Large intestine (tissue), 3 donors: ENCODE measurements around the gene KAT6B. TPM values are rescaled to one million over a fixed set of nuclear protein-coding genes. Genes with fewer than 3 reads are reported as not detected.
"Not testable (repeated sequence)": the region's sequence is repeated elsewhere in the genome, so short reads cannot be mapped to it uniquely, and the experiment has no call there.

Source experiments
- DNase-seq, 2 donors: peaks; one replicate each; pipeline versions ENCODE4 v3.0.0 to v3.0.0-alpha.2; 2013
- H3K27ac ChIP-seq: one replicate; pipeline ENCODE4 v1.5.1; 2013; ENCODE audit warnings: low read length
- H3K27me3 ChIP-seq: 2 replicates; pipeline ENCODE4 v1.6.1; 2013; ENCODE audit warnings: low read length; ENCODE audit not compliant: control insufficient read depth, insufficient read depth
- H3K36me3 ChIP-seq: 2 replicates; pipeline ENCODE4 v1.6.1; 2013; ENCODE audit warnings: low read length; ENCODE audit not compliant: control insufficient read depth, insufficient read depth
- H3K4me1 ChIP-seq: one replicate; pipeline ENCODE4 v1.6.1; 2013; ENCODE audit warnings: low read length; ENCODE audit not compliant: control insufficient read depth, insufficient read depth
- H3K4me3 ChIP-seq: one replicate; pipeline ENCODE4 v1.5.1; 2013; ENCODE audit warnings: low read length
- H3K9me3 ChIP-seq: one replicate; pipeline ENCODE4 v1.6.1; 2013; ENCODE audit warnings: mild to moderate bottlenecking, low read depth, low read length, moderate library complexity; ENCODE audit not compliant: control insufficient read depth
- WGBS: methylation state at CpG from one replicate; pipeline ENCODE4 v1.1.5; 2013; ENCODE audit warnings: low lambda C conversion rate; ENCODE audit not compliant: insufficient coverage; 5-methylcytosine and 5-hydroxymethylcytosine counted together
- polyA plus RNA-seq: library from polyadenylated mRNA; unstranded; fragments of 120-200 nt; gene quantifications from one replicate; pipeline ENCODE4 v1.2.1, GENCODE V29; 2013

Gene KAT6B
- polyA plus RNA-seq, 1 donor, result 16.4 TPM

GRCh38 chr10:74916283-74916682, 89.9 kb downstream of the KAT6B start:
- no peak overlapping the region for H3K4me3 ChIP-seq
- WGBS, result no CpG with 5 or more reads among the region's 1 CpG
- no peaks in the 10 kb centered on the region for H3K4me1 ChIP-seq
- H3K9me3 ChIP-seq, result peaks cover 3% of the 10 kb centered on the region
- no peak overlapping the region for H3K27ac ChIP-seq
- DNase-seq, result no peak
- H3K27me3 ChIP-seq, result no peaks in the 10 kb centered on the region
- H3K36me3 ChIP-seq, result no peaks in the 10 kb centered on the region

GRCh38 chr10:74917481-74918077, 91.2 kb downstream of the KAT6B start:
- H3K27me3 ChIP-seq, result no peaks in the 10 kb centered on the region
- DNase-seq, result peak; percentile 37 to 69
- H3K36me3 ChIP-seq, result no peaks in the 10 kb centered on the region
- H3K4me3 ChIP-seq, result no peak overlapping the region
- no peaks in the 10 kb centered on the region for H3K4me1 ChIP-seq
- no peak overlapping the region for H3K27ac ChIP-seq
- peaks cover 3% of the 10 kb centered on the region for H3K9me3 ChIP-seq

GRCh38 chr10:74919671-74920070, 93.3 kb downstream of the KAT6B start:
- no peak for DNase-seq
- Histone ChIP-seq H3K36me3 (no peaks in the 10 kb centered on the region), H3K9me3 (peaks cover 3% of the 10 kb centered on the region), H3K27ac (no peak overlapping the region), H3K4me1 (no peaks in the 10 kb centered on the region), H3K27me3 (no peaks in the 10 kb centered on the region), H3K4me3 (no peak overlapping the region)

- H3K36me3 ChIP-seq, DNase-seq, H3K27me3 ChIP-seq, H3K9me3 ChIP-seq, H3K27ac ChIP-seq, H3K4me3 ChIP-seq, H3K4me1 ChIP-seq: not testable (repeated sequence)
- no CpG with 5 or more reads among the region's 5 CpGs for WGBS
These were observed 94.7 kb downstream of the KAT6B start for GRCh38 chr10:74921070-74921469.

GRCh38 chr10:74921744-74922143, 95.3 kb downstream of the KAT6B start:
- no peak for DNase-seq
- H3K27me3 ChIP-seq, result no peaks in the 10 kb centered on the region
- no peaks in the 10 kb centered on the region for H3K36me3 ChIP-seq
- peaks cover 3% of the 10 kb centered on the region for H3K9me3 ChIP-seq
- no peak overlapping the region for H3K27ac ChIP-seq
- H3K4me1 ChIP-seq, result no peaks in the 10 kb centered on the region
- no peak overlapping the region for H3K4me3 ChIP-seq
- no CpG with 5 or more reads among the region's 2 CpGs for WGBS

GRCh38 chr10:74922921-74923320, 96.5 kb downstream of the KAT6B start:
- H3K4me1 ChIP-seq, result no peaks in the 10 kb centered on the region
- WGBS, result 33% methylated on average over 1 of the region's 1 CpG
- H3K4me3 ChIP-seq, result no peak overlapping the region
- H3K9me3 ChIP-seq, result peaks cover 3% of the 10 kb centered on the region
- no peak overlapping the region for H3K27ac ChIP-seq
- H3K27me3 ChIP-seq, result no peaks in the 10 kb centered on the region
- H3K36me3 ChIP-seq, result no peaks in the 10 kb centered on the region
- DNase-seq, result no peak

GRCh38 chr10:74923556-74923955, 97.2 kb downstream of the KAT6B start:
- DNase-seq, result no peak
- no CpG with 5 or more reads among the region's 4 CpGs for WGBS

GRCh38 chr10:74924251-74924963, 98.0 kb downstream of the KAT6B start:
- no peaks in the 10 kb centered on the region for H3K36me3 ChIP-seq
- DNase-seq, result no peak
- H3K4me3 ChIP-seq, result no peak overlapping the region
- no peaks in the 10 kb centered on the region for H3K4me1 ChIP-seq
- no CpG with 5 or more reads among the region's 5 CpGs for WGBS
- H3K9me3 ChIP-seq, result peaks cover 1% of the 10 kb centered on the region
- H3K27ac ChIP-seq, result no peak overlapping the region
- no peaks in the 10 kb centered on the region for H3K27me3 ChIP-seq

More at GRCh38 chr10:74923556-74923955, 97.2 kb downstream of the KAT6B start:
- H3K36me3 ChIP-seq, result no peaks in the 10 kb centered on the region
- H3K4me1 ChIP-seq, result no peaks in the 10 kb centered on the region
- H3K9me3 ChIP-seq, result peaks cover 3% of the 10 kb centered on the region
- H3K27me3 ChIP-seq, result no peaks in the 10 kb centered on the region
- H3K27ac ChIP-seq, result no peak overlapping the region
- H3K4me3 ChIP-seq, result no peak overlapping the region

- H3K27ac ChIP-seq, result no peak overlapping the region
- H3K9me3 ChIP-seq, result no peaks in the 10 kb centered on the region
- no peaks in the 10 kb centered on the region for H3K36me3 ChIP-seq
- H3K4me3 ChIP-seq, result no peak overlapping the region
- H3K27me3 ChIP-seq, result no peaks in the 10 kb centered on the region
- no CpG with 5 or more reads among the region's 1 CpG for WGBS
- no peak for DNase-seq
- H3K4me1 ChIP-seq, result no peaks in the 10 kb centered on the region
These were observed 98.9 kb downstream of the KAT6B start for GRCh38 chr10:74925291-74925690.

GRCh38 chr10:74925708-74926107, 99.3 kb downstream of the KAT6B start:
- Histone ChIP-seq H3K36me3 (no peaks in the 10 kb centered on the region), H3K4me3 (no peak overlapping the region), H3K27me3 (no peaks in the 10 kb centered on the region), H3K4me1 (no peaks in the 10 kb centered on the region), H3K9me3 (no peaks in the 10 kb centered on the region), H3K27ac (no peak overlapping the region)
- WGBS, result no CpG with 5 or more reads among the region's 4 CpGs
- DNase-seq, result no peak
